Fibroblast of the aortic adventitia (primary cell): ENCODE data around the gene BICD2. TPM values are rescaled to one million over a fixed set of nuclear protein-coding genes. Genes with fewer than 3 reads are reported as not detected.

Experiments
- DNase-seq: peaks from one replicate; pipeline ENCODE4 v3.0.0-alpha.2; 2010; ENCODE audit warnings: low read depth
- H3K4me3 ChIP-seq: 2 replicates; pipeline ENCODE4 v1.5.1; 2011; ENCODE audit warnings: low read depth, mild to moderate bottlenecking, control low read depth, low read length, moderate library complexity
- total RNA-seq: library from RNA; depleted of rRNA; stranded (reverse); fragments of >200 nt; gene quantifications from 2 replicates; pipeline ENCODE4 v1.2.3, GENCODE V29; 2012; ENCODE audit warnings: low replicate concordance
- TF ChIP-seq, protein P1 (sequence below): IDR thresholded peaks from 2 replicates; pipeline ENCODE4 v1.5.1; 2011; ENCODE audit warnings: mild to moderate bottlenecking, low read length, control low read depth, inconsistent platforms; ENCODE audit not compliant: insufficient read depth

The BICD2 gene
- total RNA-seq, 1 donor, result 39.7 TPM

DNA sequence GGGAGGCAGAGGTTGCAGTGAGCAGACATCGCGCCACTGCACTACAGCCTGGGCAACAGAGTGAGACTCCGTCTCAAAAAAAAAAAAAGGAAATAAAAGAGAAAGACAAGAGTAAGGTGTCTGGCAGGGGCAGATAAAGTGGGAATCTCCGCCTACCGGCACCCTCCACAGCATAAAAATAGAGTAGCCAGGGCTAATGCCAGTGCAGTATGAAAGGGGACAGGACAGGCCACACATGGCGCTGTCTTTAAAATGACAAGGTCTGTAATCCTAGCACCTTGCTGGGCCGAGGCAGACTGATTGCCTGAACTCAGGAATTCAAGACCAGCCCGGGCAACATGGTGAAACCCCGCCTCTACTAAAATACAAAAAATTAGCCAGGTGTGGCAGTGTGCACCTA is 7.8 kb downstream of the BICD2 start:
- TF ChIP-seq, protein P1, sequence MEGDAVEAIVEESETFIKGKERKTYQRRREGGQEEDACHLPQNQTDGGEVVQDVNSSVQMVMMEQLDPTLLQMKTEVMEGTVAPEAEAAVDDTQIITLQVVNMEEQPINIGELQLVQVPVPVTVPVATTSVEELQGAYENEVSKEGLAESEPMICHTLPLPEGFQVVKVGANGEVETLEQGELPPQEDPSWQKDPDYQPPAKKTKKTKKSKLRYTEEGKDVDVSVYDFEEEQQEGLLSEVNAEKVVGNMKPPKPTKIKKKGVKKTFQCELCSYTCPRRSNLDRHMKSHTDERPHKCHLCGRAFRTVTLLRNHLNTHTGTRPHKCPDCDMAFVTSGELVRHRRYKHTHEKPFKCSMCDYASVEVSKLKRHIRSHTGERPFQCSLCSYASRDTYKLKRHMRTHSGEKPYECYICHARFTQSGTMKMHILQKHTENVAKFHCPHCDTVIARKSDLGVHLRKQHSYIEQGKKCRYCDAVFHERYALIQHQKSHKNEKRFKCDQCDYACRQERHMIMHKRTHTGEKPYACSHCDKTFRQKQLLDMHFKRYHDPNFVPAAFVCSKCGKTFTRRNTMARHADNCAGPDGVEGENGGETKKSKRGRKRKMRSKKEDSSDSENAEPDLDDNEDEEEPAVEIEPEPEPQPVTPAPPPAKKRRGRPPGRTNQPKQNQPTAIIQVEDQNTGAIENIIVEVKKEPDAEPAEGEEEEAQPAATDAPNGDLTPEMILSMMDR, result no peak
- H3K4me3 ChIP-seq, result no peak overlapping the region
- DNase-seq, result no peak

- DNase-seq, result no peak
- TF ChIP-seq, protein P1, result no peak
- no peak overlapping the region for H3K4me3 ChIP-seq
These were observed 10.4 kb downstream of the BICD2 start for GRCh38 chr9:92754091-92754745.

DNA sequence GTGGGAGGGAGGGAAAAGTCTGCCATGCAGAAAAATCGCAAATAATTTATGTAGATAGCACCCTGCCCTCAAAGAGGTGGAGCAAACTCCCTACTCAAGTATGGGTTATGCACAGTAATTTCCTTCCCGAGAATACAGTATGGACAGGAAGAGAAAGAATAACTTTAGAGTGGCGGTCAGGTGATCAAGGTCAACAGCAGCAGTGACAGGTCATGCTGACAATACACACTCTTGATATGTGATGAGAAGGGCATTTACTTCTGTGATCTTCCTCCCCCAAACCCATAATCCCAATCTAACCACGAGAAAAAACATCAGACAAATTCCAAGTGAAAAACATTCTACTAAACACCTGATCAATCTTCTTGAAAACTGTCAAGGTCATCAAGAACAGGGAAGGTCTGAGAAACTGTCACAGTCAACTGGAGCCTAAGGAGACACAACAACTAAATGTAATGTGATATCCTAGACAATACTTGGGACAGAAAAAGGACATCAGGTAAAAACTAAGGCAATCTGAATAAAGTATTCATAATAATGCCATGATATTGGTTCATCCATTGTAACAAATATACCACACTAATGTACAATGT is 11.7 kb downstream of the BICD2 start:
- TF ChIP-seq, protein P1, result no peak
- no peak overlapping the region for H3K4me3 ChIP-seq
- DNase-seq, result no peak

DNA sequence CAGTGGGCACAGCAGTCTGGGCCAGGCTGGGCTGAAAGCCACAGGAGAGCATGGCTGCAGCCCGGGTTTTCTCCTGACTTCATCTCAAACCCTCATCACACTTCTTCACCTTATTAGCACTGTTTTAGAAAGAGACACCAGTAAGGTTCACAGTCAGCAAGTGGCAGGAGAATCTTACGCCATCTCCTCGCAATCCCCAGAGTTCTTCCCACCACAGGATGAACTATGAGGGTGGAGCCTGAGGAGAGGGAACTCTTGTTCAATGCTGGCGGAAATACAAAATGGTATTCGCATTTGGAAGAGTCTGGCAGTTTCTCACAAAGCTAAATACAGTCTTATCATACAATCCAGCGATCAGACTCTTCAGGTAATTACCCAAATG is 14.7 kb downstream of the BICD2 start:
- DNase-seq, result no peak
- TF ChIP-seq, protein P1, result no peak

GRCh38 chr9:92749071-92749933 is 15.3 kb downstream of the BICD2 start:
- no peak overlapping the region for H3K4me3 ChIP-seq
- TF ChIP-seq, protein P1, result peak; percentile 22
- peak; percentile 46 for DNase-seq

More for the DNA sequence above, 14.7 kb downstream of the BICD2 start:
- H3K4me3 ChIP-seq, result no peak overlapping the region

GRCh38 chr9:92748233-92748497 is 16.5 kb downstream of the BICD2 start:
- no peak for DNase-seq
- no peak overlapping the region for H3K4me3 ChIP-seq
- TF ChIP-seq, protein P1, result no peak
